ENCODE results near the gene KIF16B. TPM values are rescaled to one million over a fixed set of nuclear protein-coding genes. Genes with fewer than 3 reads are reported as not detected.
A peak's percentile ranks its signal among the peaks of the same experiment; 100 is the strongest.

The KIF16B gene
- total RNA-seq, 1 donor from 2014 or later = 9.1 TPM

DNA sequence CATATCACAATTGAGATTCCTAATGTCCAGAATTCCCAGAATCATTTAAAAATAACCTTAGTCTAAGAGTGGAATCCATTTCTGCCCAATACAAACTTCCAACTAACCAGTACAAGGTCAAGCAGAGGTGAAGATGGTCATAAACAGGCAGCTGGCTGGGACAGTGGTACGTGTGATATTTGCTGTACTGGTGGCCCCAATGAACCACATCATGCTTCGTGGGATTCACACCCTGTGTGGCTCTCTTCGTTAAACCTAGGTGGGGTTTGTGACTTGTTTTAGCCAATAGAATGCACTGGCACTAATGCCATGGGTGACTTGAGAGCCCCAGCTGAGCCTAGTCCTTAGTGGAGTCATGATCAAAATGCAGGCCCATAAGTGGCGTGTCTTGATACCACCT lies 286.6 kb downstream of the KIF16B start:
- ChIA-PET POLR2A (no interaction called here), CTCF (no interaction called here)
- H3K9me3 Mint-ChIP-seq = peaks cover 1% of the 10 kb centered on the region
- ATAC-seq (ENCODE audit: low read depth) (no peak), DNase-seq (no peak)
- H3K27ac Mint-ChIP-seq = no peak overlapping the region
- H3K4me1 Mint-ChIP-seq = peaks cover 5% of the 10 kb centered on the region
- TF ChIP-seq, protein P1, sequence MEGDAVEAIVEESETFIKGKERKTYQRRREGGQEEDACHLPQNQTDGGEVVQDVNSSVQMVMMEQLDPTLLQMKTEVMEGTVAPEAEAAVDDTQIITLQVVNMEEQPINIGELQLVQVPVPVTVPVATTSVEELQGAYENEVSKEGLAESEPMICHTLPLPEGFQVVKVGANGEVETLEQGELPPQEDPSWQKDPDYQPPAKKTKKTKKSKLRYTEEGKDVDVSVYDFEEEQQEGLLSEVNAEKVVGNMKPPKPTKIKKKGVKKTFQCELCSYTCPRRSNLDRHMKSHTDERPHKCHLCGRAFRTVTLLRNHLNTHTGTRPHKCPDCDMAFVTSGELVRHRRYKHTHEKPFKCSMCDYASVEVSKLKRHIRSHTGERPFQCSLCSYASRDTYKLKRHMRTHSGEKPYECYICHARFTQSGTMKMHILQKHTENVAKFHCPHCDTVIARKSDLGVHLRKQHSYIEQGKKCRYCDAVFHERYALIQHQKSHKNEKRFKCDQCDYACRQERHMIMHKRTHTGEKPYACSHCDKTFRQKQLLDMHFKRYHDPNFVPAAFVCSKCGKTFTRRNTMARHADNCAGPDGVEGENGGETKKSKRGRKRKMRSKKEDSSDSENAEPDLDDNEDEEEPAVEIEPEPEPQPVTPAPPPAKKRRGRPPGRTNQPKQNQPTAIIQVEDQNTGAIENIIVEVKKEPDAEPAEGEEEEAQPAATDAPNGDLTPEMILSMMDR (IDR thresholded peaks at IDR 0.05) = no peak
- no peaks in the 10 kb centered on the region for H3K27me3 Mint-ChIP-seq
- H3K4me3 Mint-ChIP-seq = no peak overlapping the region
- peaks cover 10% of the 10 kb centered on the region for H3K36me3 Mint-ChIP-seq (ENCODE audit: low read depth)
- intact Hi-C loops (cut with micrococcal nuclease) = no loop called here

DNA sequence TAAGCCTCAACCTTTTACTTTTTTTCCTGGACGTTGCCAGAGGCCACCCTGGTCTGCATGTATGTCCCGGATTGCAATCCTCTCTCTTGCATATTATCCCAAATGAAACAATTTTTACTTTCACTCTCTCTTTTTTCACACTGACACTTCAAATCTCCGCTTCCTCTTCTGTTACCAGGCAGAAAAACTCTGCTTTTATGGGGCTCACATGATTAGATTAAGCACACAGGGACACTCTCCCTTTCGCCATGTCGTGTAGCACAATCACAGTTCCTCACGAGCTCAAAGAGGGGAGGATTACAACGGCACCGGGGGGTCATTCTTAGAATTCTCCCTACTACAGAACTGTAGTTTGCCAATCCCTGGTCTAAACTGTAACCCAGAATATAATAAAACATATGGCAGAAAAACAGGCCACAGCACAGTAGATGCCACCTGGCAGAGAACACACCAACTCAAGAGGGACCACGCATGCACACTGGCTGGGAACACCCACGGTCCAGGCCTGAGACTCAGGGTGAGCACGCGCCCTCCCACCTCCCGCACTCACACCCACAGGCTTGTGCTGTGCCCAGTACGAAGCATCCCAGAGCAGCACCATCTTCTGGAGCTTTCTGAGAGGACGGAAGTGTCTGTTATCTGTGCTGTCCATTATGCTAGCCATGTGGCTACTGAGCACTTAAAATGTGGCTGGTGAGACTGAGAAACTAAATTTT lies 288.7 kb downstream of the KIF16B start:
- intact Hi-C loops (cut with micrococcal nuclease) = no loop called here
- Mint-ChIP-seq H3K4me3 (no peak overlapping the region), H3K9me3 (no peaks in the 10 kb centered on the region), H3K36me3 (ENCODE audit: low read depth) (peaks cover 5% of the 10 kb centered on the region), H3K4me1 (peaks cover 5% of the 10 kb centered on the region), H3K27me3 (no peaks in the 10 kb centered on the region), H3K27ac (peak overlapping the region; percentile 5)
- DNase-seq (no peak), ATAC-seq (ENCODE audit: low read depth) (no peak)
- ChIA-PET POLR2A (no interaction called here), CTCF (no interaction called here)
- TF ChIP-seq, protein P1 (IDR thresholded peaks at IDR 0.05) = no peak

DNA sequence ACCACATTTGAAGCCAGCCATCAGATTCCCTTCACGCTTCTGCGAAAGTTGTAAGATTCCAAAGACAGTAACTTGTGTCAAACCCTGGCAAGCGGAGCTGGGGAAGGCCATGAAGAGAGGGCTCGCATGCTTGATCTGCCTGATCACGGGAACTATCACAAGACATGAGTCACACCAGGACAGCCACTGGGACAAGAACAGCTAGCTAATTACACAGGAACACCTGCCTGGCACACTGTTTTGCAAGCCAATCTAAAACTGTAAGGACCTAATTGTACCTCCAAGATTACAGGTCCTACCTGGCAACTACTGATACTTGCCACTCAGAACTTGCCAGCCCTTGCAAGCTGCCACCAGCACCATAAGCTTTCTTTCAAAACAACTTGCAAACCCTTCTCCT lies 289.3 kb downstream of the KIF16B start:
- Mint-ChIP-seq H3K36me3 (ENCODE audit: low read depth) (peaks cover 5% of the 10 kb centered on the region), H3K4me1 (peaks cover 5% of the 10 kb centered on the region), H3K4me3 (no peak overlapping the region), H3K9me3 (no peaks in the 10 kb centered on the region), H3K27me3 (no peaks in the 10 kb centered on the region), H3K27ac (peak overlapping the region; percentile 5)
- intact Hi-C loops (cut with micrococcal nuclease) = no loop called here
- DNase-seq = no peak
- peak; percentile 25 for ATAC-seq (ENCODE audit: low read depth)
- ChIA-PET CTCF (no interaction called here), POLR2A (no interaction called here)
- TF ChIP-seq, protein P1 (IDR thresholded peaks at IDR 0.05) = no peak

DNA sequence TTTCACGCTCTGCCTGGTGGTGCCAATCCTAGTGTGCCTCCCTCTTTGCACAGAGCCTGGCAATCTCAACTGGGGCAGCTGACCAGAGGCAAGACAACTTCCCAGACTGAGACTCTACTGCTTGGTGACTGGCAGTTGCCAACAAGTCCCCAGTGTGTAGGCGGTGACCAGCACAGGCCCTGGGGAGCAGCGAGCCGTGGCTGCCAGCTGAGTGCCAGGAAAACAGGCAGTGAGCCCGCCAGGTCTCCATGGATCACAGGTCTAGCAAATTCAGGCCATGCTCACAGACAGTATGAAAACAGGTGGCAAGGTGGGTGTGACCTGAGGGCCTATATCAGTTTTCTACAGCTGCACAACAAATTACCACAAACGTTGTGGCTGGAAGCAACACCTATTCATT lies 289.9 kb downstream of the KIF16B start:
- H3K4me1 Mint-ChIP-seq = peaks cover 5% of the 10 kb centered on the region
- H3K4me3 Mint-ChIP-seq = no peak overlapping the region
- TF ChIP-seq, protein P1 (IDR thresholded peaks at IDR 0.05) = no peak
- ATAC-seq (ENCODE audit: low read depth) = no peak
- peaks cover 5% of the 10 kb centered on the region for H3K36me3 Mint-ChIP-seq (ENCODE audit: low read depth)
- CTCF ChIA-PET = no interaction called here
- intact Hi-C loops (cut with micrococcal nuclease) = no loop called here
- no peaks in the 10 kb centered on the region for H3K9me3 Mint-ChIP-seq
- POLR2A ChIA-PET = no interaction called here
- no peak overlapping the region for H3K27ac Mint-ChIP-seq
- DNase-seq = no peak
- H3K27me3 Mint-ChIP-seq = no peaks in the 10 kb centered on the region

DNA sequence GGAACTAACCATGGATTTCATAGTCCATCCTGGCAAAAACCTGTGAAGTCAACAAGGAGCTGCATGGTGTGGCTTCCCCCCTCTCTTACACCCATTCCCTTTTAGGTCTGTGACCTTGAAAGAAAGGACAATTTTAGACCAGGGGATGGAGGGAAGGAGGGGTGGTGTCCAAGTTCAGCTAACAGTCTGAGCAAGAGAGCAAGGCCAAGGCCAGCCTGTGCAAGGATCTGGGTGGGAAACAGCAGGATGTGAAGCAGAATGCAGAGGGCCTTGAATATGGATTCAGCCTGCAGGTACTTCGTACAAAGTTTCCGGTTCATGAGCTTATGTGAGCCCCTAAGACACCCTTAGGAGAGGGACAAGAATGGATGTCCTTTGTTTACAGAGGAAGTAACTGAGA lies 293.0 kb downstream of the KIF16B start:
- DNase-seq (no peak), ATAC-seq (ENCODE audit: low read depth) (no peak)
- POLR2A ChIA-PET = no interaction called here
- no peaks in the 10 kb centered on the region for H3K9me3 Mint-ChIP-seq
- intact Hi-C loops (cut with micrococcal nuclease) = no loop called here
- H3K27ac Mint-ChIP-seq = no peak overlapping the region
- peaks cover 2% of the 10 kb centered on the region for H3K36me3 Mint-ChIP-seq (ENCODE audit: low read depth)
- H3K4me1 Mint-ChIP-seq = peaks cover 23% of the 10 kb centered on the region
- CTCF ChIA-PET = no interaction called here
- TF ChIP-seq, protein P1 (IDR thresholded peaks at IDR 0.05) = no peak
- H3K27me3 Mint-ChIP-seq = no peaks in the 10 kb centered on the region
- H3K4me3 Mint-ChIP-seq = no peak overlapping the region

Data from activated B cell treated with CpG ODN at 0.5 μM for 24 hours (primary cell).